NCI-H526 (cell line): ENCODE results near the gene PHF2.

Experiments used
- DNase-seq, 2 experiments: peaks; one replicate each; lab custom pipeline; 2025; lab: John Stamatoyannopoulos, UW

PHF2 gene

GRCh38 chr9:93576258-93577077 is at the start of gene PHF2:
Gene PHF2 (plus strand): TSS chr9:93576584. CDS start chr9:93576774, 190 bp downstream.
- peak in 1 of 2 experiments; percentile 38 for DNase-seq

GRCh38 chr9:93531374-93531773 is 45.0 kb upstream of the PHF2 start:
- no peak for DNase-seq

- DNase-seq: no peak
These were observed 44.2 kb upstream of the PHF2 start for GRCh38 chr9:93532141-93532540.

GRCh38 chr9:93533863-93534262 is 42.5 kb upstream of the PHF2 start:
- no peak for DNase-seq

GRCh38 chr9:93536167-93536566 is 40.2 kb upstream of the PHF2 start:
- no peak for DNase-seq

- no peak for DNase-seq
These were observed 39.5 kb upstream of the PHF2 start for GRCh38 chr9:93536874-93537273.

GRCh38 chr9:93540305-93540704 is 36.1 kb upstream of the PHF2 start:
- no peak for DNase-seq

GRCh38 chr9:93541005-93541404 is 35.4 kb upstream of the PHF2 start:
- no peak for DNase-seq

GRCh38 chr9:93541581-93542349 is 34.6 kb upstream of the PHF2 start:
- DNase-seq: no peak

- no peak for DNase-seq
These were observed 33.3 kb upstream of the PHF2 start for GRCh38 chr9:93543117-93543516.

- DNase-seq: no peak
These were observed 30.0 kb upstream of the PHF2 start for GRCh38 chr9:93546356-93546755.

- no peak for DNase-seq
These were observed 26.8 kb upstream of the PHF2 start for GRCh38 chr9:93549611-93550010.

GRCh38 chr9:93552923-93553322 is 23.5 kb upstream of the PHF2 start:
- DNase-seq: no peak

- DNase-seq: no peak
These were observed 21.0 kb upstream of the PHF2 start for GRCh38 chr9:93555370-93555769.

- no peak for DNase-seq
These were observed 18.8 kb upstream of the PHF2 start for GRCh38 chr9:93557366-93558137.

- DNase-seq: no peak
These were observed 17.9 kb upstream of the PHF2 start for GRCh38 chr9:93558503-93558902.

- DNase-seq: no peak
These were observed 15.4 kb upstream of the PHF2 start for GRCh38 chr9:93560991-93561390.

- DNase-seq: no peak
These were observed 14.2 kb upstream of the PHF2 start for GRCh38 chr9:93562157-93562556.

- DNase-seq: no peak
These were observed 11.3 kb upstream of the PHF2 start for GRCh38 chr9:93565089-93565488.

GRCh38 chr9:93566408-93567270 is 9.7 kb upstream of the PHF2 start:
- peak; percentile 72 to 95 for DNase-seq

- no peak for DNase-seq
These were observed 9.0 kb upstream of the PHF2 start for GRCh38 chr9:93567271-93567959.
